ENCODE results near the gene CORO2A. TPM values are rescaled to one million over a fixed set of nuclear protein-coding genes. Genes with fewer than 3 reads are reported as not detected.

CORO2A gene
- total RNA-seq, 1 experiment from 2014 or later: 19.8 TPM

DNA sequence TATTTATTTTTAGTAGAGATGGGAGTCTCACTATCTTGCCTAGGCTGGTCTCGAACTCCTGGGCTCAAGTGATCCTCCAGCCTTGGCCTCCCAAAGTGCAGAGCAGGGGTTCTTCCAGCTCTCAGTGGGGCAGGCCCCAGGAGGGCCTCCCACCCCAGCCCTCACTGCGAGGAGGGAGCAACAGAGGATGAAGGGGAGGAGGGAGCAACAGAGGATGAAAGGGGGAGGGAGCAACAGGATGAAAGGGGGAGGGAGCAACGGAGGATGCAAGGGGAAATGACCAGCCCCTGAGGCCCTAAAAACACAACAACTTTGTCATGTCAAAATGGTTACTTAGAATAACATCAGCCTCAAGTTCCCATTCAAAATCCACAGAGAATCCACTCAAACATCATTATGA is 83.4 kb downstream of the CORO2A start:
- TF ChIP-seq EZH2 (IDR thresholded peaks at IDR 0.05; ENCODE audit: low read depth): no peak
- TF ChIP-seq, protein P1, sequence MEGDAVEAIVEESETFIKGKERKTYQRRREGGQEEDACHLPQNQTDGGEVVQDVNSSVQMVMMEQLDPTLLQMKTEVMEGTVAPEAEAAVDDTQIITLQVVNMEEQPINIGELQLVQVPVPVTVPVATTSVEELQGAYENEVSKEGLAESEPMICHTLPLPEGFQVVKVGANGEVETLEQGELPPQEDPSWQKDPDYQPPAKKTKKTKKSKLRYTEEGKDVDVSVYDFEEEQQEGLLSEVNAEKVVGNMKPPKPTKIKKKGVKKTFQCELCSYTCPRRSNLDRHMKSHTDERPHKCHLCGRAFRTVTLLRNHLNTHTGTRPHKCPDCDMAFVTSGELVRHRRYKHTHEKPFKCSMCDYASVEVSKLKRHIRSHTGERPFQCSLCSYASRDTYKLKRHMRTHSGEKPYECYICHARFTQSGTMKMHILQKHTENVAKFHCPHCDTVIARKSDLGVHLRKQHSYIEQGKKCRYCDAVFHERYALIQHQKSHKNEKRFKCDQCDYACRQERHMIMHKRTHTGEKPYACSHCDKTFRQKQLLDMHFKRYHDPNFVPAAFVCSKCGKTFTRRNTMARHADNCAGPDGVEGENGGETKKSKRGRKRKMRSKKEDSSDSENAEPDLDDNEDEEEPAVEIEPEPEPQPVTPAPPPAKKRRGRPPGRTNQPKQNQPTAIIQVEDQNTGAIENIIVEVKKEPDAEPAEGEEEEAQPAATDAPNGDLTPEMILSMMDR (conservative IDR thresholded peaks at IDR 0.05): no peak
- no peak for DNase-seq
- BruUV-seq (replicated peaks): no TSS peak
- Histone ChIP-seq H3K9me3 (ENCODE audit: insufficient read depth, low read depth) (no peaks in the 10 kb centered on the region), H3K9me2 (ENCODE audit: insufficient read depth) (no peaks in the 10 kb centered on the region), H3K27me3 (ENCODE audit: insufficient read depth, low read depth) (no peaks in the 10 kb centered on the region), H3K36me3 (ENCODE audit: low read depth) (no peaks in the 10 kb centered on the region; the same call in 1 of the 2 replicates), H2AFZ (no peak overlapping the region), H3K4me2 (no peak overlapping the region), H3F3A (ENCODE audit: insufficient read depth, low read depth) (no peaks in the 10 kb centered on the region), H3K4me1 (replicated peaks; ENCODE audit: insufficient read depth) (no peaks in the 10 kb centered on the region), H3K79me2 (ENCODE audit: low read depth) (no peaks in the 10 kb centered on the region), H3K27ac (no peak overlapping the region), H4K20me1 (ENCODE audit: insufficient read depth) (no peaks in the 10 kb centered on the region), H3K4me3 (no peak overlapping the region)
- intact Hi-C loops (cut with micrococcal nuclease; ENCODE audit: unreplicated experiment): no loop called here
- CTCF ChIA-PET: interaction anchor here (0.7 kb wide), 1 partner anchor 28 kb away, joined by 3 read pairs; no protein-coding TSS in a partner anchor
- POLR2A ChIA-PET (ENCODE audit: unreplicated experiment): interaction anchor here (0.7 kb wide), 1 partner anchor 166 kb away, joined by 3 read pairs; no protein-coding TSS in a partner anchor

GRCh38 chr9:98108531-98109031 is 83.9 kb downstream of the CORO2A start:
- no peaks in the 10 kb centered on the region for H3K4me1 ChIP-seq (replicated peaks; ENCODE audit: insufficient read depth)
- no peak for DNase-seq
- H3K4me2 ChIP-seq: no peak overlapping the region
- no peaks in the 10 kb centered on the region for H3F3A ChIP-seq (ENCODE audit: insufficient read depth, low read depth)
- POLR2A ChIA-PET (ENCODE audit: unreplicated experiment): interaction anchor here (0.6 to 0.7 kb wide), 2 partner anchors 166 to 456 kb away, joined by 3 to 7 read pairs; no protein-coding TSS in a partner anchor
- H3K36me3 ChIP-seq (ENCODE audit: low read depth): no peaks in the 10 kb centered on the region; the same call in 1 of the 2 replicates
- intact Hi-C loops (cut with micrococcal nuclease; ENCODE audit: unreplicated experiment): no loop called here
- no peak overlapping the region for H3K4me3 ChIP-seq
- no peak overlapping the region for H2AFZ ChIP-seq
- TF ChIP-seq, protein P1 (conservative IDR thresholded peaks at IDR 0.05): no peak
- TF ChIP-seq EZH2 (IDR thresholded peaks at IDR 0.05; ENCODE audit: low read depth): no peak
- H3K9me3 ChIP-seq (ENCODE audit: insufficient read depth, low read depth): no peaks in the 10 kb centered on the region
- H3K9me2 ChIP-seq (ENCODE audit: insufficient read depth): no peaks in the 10 kb centered on the region
- no peaks in the 10 kb centered on the region for H3K27me3 ChIP-seq (ENCODE audit: insufficient read depth, low read depth)
- BruUV-seq (replicated peaks): no TSS peak
- no peaks in the 10 kb centered on the region for H4K20me1 ChIP-seq (ENCODE audit: insufficient read depth)
- no peak overlapping the region for H3K27ac ChIP-seq
- H3K79me2 ChIP-seq (ENCODE audit: low read depth): no peaks in the 10 kb centered on the region
- CTCF ChIA-PET: interaction anchor here (0.7 kb wide), 1 partner anchor 26 kb away, joined by 5 read pairs; no protein-coding TSS in a partner anchor

- no TSS peak for BruUV-seq (replicated peaks)
- intact Hi-C loops (cut with micrococcal nuclease; ENCODE audit: unreplicated experiment): no loop called here
- Histone ChIP-seq H2AFZ (no peak overlapping the region), H3K4me2 (no peak overlapping the region), H3K9me3 (ENCODE audit: insufficient read depth, low read depth) (no peaks in the 10 kb centered on the region), H3K9me2 (ENCODE audit: insufficient read depth) (no peaks in the 10 kb centered on the region), H3K4me1 (replicated peaks; ENCODE audit: insufficient read depth) (no peaks in the 10 kb centered on the region), H3K79me2 (ENCODE audit: low read depth) (no peaks in the 10 kb centered on the region), H3K27me3 (ENCODE audit: insufficient read depth, low read depth) (no peaks in the 10 kb centered on the region), H4K20me1 (ENCODE audit: insufficient read depth) (no peaks in the 10 kb centered on the region), H3K27ac (no peak overlapping the region), H3K4me3 (no peak overlapping the region), H3F3A (ENCODE audit: insufficient read depth, low read depth) (no peaks in the 10 kb centered on the region), H3K36me3 (ENCODE audit: low read depth) (no peaks in the 10 kb centered on the region; the same call in 1 of the 2 replicates)
- ChIA-PET POLR2A (ENCODE audit: unreplicated experiment) (interaction anchor here (0.6 kb wide), 1 partner anchor 456 kb away, joined by 7 read pairs; no protein-coding TSS in a partner anchor), CTCF (interaction anchor here (0.7 kb wide), 1 partner anchor 25 kb away, joined by 5 read pairs; no protein-coding TSS in a partner anchor)
- DNase-seq: no peak
- TF ChIP-seq, protein P1 (conservative IDR thresholded peaks at IDR 0.05): no peak
- no peak for TF ChIP-seq EZH2 (IDR thresholded peaks at IDR 0.05; ENCODE audit: low read depth)
Measured at GRCh38 chr9:98107926-98108325, 84.5 kb downstream of the CORO2A start.
